HG03354 (cell line): ENCODE data around the gene SAPCD2.

ENCODE experiments used
- ATAC-seq: cut with Tn5 transposase; IDR thresholded peaks from one replicate; pipeline ENCODE4 v1.9.1; 2021; ENCODE audit warnings: mild to moderate bottlenecking; ENCODE audit not compliant: unreplicated experiment, poor library complexity, severe bottlenecking

Gene SAPCD2

GRCh38 chr9:137052293-137052692 is 18.1 kb downstream of the SAPCD2 start:
- no peak for ATAC-seq

- ATAC-seq: no peak
These were observed 19.1 kb downstream of the SAPCD2 start for GRCh38 chr9:137051145-137051724.

GRCh38 chr9:137050570-137050969 is 19.8 kb downstream of the SAPCD2 start:
- ATAC-seq: no peak

DNA sequence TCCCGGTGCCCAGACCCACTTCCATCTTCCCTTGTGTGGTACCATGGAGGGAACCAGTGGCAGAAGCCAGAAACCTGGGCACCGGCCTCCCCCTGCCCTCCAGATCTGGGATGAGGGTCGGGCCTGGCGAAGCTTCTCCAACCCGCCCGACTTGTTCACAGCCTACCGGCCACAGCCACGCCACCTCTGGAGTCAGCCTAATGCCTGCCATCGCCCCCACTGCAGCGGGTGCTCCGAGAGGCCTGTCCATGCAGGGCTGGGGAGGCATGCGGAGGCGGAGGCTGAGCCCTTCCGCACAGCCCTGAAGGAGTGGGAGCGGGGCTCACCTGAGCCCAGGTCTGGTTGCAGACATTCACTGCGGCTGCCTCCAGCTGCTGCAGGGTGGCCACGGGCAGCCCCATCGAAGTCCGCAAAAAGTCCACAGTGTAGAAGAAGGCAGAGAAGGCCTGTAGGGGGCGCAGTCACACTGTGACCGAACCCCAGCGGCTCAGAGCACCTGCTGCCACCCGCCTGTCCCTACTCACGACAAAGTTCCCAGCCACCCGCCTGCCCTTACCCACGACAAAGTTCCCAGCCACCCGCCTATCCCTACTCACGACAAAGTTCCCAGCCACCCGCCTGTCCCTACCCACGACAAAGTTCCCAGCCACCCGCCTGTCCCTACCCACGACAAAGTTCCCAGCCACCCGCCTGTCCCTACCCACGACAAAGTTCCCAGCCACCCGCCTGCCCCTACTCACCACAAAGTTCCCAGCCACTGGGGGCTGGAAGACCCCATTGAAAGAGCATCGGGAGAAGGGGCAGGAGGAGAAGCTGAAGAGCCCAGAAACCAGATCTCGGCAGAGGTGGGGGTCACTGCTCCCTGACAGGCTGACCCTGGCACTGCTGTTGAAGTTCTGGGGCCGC is 20.6 kb downstream of the SAPCD2 start:
- ATAC-seq: no peak

DNA sequence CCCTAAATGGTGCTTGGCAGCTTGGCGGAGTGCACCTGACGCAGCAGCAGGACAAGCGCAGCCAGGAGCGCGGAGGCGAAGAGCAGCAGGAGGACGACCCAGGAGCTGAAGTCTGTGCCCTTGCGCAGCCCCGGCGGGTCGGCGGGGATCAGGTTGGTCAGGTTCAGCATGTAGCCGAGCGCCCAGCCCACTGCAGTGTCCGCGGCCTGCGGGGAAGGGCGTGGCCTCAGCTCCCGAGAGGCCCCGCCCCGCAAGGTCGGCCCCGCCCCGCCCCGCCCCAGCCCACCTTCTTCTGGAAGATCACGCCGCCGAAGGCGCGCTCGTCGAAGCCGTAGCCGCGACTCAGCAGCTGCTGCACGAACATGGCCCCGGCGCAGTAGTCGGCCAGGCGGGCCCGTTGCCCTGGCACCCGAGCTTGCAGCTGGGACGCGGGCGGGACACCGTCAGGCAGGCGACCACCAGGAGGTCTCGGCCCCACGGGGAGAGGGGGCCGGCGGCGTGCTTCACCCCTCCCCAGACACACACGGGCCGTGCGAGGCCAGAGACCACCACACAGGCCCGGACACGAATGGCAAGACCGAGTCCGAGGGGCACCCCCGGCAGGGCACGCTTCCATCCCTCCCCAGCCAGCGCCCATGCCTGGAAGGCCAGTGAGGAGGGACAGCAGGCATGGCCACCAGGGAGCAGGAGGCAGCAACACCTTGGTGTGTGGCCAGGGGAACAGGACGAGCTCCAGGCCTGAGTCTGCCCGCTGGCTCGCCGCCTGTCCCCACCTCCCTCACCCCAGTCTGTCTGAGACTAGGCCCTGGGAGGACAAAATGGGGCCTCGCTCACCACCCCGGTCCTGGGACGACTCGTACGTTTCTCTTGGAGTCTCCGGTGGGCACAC is 21.5 kb downstream of the SAPCD2 start:
- ATAC-seq: no peak

DNA sequence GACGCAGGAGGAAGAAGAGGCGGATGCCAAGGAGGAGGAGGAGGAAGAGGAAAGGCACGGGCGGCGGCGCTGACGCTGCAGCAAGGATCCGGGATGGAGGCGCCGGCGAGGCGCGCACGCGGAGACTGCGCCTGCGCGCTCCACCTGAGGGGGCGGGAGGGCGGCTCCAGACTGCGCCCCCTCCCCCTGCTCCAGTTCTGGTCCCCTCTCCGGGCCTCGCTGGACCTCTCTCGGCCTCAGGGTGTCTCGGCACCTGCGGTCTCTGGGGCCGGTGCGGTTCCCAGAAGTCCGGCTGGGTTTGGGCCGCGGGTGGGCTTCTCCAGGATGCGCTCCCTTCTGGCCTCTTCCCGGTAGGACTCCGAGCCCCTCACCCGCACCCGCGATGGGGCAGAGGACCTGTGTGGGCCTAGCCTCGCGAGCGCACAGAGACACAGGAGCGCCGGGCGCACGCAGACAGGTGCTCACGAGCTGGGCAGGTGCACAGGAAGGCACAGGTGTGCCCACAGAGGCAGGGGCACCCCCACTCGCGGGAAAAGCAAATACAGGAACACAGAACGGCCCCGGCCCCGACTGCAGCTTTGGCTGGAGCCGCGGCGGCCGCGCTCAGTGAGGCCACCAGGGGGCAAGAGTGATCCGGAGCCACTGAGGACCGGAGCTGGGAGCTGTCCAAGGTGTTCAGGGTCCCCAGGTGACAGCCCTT is 24.1 kb downstream of the SAPCD2 start, which contains the start of gene NPDC1:
TSS of gene NPDC1 (minus strand) at position 90 of the 700 bp plus-strand sequence. CDS start 188 bp downstream, outside the sequence.
- peak; percentile 57 for ATAC-seq

DNA sequence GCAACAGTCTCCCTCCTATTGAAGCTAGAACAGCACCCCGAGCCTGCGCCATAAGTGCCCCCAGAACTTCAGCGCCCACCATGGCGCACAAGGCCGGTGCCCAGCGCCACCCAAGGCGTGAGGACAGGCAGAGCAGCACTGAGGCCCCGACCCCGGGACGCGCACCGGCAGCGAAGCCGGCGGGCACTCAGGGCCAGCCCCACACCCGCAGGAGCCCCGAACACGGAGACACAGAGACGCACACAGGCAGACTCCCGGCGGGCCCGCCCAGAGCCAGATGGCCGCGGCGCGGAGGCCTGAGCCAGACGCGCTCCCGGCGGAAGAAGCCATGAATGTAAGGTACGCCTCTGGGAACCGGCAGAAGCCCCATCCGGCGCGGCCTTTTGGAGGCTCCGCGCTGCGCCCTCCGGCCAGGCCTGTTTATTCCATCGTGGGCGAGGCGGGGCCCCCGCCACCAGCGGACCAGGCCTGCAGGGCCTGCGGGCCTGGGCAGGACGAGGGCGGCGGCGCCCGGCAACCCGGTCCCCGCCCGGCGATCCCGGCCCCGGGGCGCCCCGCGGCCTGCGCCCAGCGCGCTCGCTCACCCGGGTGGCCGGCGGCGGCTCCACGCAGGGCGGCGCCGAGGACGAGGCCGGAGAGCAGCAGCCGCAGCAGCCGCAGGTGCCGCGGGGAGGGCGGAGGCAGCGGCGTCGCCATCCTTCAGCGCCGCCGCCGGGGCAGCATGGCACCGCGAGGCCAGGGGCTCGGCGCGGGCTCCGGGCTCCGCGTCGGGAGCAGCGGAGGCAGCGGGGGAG is 24.9 kb downstream of the SAPCD2 start:
- no peak for ATAC-seq

DNA sequence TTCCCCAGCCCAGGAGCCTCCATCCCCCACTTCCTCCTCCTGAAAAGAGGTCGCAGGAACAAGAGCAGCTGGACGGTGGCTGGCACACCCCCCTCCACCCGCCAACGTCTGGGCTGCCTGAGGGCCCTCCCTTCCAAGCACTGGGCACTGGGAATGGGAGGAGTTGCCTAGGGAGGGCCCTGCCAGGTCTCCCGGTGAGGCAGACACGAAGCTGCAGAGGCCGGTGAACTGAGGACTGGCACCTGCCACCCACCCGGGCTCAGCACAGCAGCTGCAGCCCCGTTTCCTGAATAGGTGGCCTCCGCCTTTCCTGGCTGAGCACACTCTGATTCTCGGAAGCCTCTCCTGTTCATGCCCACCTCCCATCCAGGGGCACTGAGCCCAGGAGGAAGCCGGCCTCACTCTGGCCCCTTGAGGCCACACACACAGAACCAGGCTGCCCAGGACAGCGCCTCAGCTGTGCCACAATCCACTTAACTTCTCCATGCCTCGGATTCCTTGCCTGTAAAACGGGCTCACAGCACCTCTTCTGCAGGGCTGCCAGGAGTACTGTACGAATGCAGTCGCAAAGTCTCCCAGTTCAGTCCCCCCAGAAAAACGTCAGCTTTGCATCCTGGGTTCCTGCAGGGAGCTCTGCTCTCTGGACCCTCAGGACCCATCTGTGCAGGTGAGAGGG is 25.7 kb downstream of the SAPCD2 start:
- ATAC-seq: no peak

GRCh38 chr9:137044037-137044436 is 26.3 kb downstream of the SAPCD2 start:
- ATAC-seq: no peak

GRCh38 chr9:137042751-137043727 is 27.3 kb downstream of the SAPCD2 start:
- no peak for ATAC-seq

DNA sequence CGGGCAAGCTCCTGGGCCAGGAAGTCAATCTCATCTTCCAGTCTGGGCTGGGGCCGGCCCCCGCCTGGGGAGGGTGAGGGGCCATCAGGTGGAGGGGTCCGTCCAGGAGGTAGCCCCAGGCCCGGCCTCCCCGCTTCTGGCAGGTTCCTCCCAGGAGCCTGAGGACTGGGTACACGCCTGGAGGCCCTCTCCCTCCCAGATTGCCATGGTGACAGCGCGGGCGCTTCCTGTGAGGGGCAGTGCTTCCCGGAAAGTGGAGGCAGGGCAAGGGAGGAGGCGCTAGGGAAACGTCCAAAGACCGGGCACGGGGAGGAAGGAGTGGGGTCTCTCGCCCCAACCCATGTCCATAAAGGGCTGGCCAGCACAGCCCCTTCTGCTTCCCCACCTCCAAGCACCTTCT is 29.2 kb downstream of the SAPCD2 start:
- ATAC-seq: no peak

- ATAC-seq: no peak
These were observed 29.8 kb downstream of the SAPCD2 start for GRCh38 chr9:137040568-137040967.

DNA sequence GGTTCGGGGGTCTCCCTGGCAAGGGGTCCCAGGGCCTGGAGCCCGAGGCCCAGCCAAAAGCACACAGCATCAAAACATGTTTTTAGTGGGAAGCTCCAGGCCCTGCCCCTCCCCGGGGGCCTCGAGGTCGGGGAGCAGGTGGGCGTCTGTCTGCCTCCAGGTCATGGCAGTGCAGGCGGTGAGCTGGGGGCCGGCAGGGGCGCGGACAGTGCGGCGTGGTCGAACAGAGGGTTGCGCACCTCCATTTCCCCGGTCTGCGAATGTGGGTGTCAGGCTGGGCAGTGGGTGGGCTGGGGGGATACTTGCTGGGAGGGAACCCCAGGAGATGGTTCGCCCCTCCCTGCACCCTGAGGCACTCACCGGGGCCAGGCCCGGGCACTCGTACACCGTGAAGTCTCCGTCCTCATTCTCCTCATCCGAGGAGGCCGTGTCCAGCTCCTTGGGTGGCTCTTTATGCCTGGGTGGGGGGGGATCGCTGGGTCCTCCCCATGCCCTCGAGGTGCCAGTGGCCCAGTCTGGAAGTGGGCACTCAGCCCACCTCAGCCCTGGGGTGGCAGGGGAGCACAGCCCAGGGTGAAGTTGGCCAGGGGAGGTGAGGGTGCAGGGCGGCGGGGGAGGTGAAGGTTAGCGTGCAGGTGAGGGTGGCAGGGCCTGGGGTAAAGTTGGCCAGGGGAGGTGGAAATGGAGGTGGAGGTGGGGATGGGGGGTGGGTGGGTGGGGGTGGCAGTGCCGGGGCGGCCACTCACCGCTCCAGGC is 30.6 kb downstream of the SAPCD2 start:
- no peak for ATAC-seq

DNA sequence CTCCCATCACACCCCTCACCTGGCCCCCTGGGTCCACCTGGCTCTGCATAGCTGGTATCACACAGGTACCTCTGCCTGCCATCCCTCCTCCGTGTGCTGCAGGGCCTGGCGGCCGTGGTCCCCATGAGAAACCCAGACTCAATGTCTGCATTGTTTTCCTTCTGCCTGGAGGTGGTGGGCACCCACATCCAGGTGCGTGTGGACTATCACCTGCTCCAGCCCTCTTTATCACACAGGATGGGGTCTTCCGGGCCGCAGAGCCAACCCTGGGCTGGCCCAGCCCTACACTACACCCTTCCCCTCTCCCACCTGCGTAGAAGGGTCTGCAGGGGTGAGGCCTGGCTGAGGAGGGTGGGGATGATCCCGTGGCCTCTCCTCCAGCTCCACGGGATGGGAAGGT is 31.4 kb downstream of the SAPCD2 start:
- ATAC-seq: no peak

GRCh38 chr9:137037483-137037882 is 32.9 kb downstream of the SAPCD2 start:
- no peak for ATAC-seq

DNA sequence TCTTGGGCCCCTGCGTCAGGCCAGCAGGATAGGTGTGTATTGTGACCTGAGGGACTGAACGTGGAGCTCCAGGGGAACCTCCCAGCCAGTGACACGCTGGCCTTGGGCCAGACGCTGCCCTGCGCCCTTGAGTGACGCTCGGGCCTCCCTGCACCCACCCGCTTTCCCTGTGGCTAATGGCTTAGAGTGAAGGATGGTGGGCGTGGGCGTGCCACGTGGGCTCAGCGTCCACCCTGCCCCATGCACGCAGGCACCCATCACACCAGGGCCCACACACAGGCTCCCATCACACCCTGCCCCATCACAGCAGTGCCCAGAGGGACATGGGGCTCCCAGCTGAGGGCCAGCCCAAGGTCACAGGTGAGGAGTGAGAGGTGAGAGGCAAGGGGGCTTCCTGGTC is 33.3 kb downstream of the SAPCD2 start:
- ATAC-seq: no peak

DNA sequence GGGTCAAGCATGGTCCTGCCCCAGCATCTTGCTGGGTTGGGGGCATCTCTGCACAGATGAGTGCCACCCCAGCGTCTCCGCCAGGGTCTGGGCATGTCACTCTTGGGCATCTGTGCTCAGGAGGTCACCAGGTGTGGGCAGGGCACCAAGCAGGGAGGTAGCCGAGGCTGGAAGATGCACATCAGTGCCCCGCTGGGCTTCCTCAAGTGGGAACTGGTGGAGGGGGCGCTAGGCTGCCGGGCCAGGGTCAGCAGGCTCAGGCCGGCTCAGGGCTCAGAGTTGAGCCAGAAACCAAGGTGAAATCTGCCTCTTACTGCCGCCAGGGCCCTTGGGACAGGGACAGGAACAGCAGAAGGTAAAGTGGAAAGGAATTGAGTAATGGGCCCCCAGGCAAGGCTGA is 34.4 kb downstream of the SAPCD2 start:
- no peak for ATAC-seq
